GM12878 (cell line): ENCODE measurements around the gene OCRL.
A peak's percentile ranks its signal among the peaks of the same experiment; 100 is the strongest.

Experiments used
- CTCF ChIP-seq, 3 experiments: IDR thresholded peaks in 2 of 3; conservative IDR thresholded peaks in 1 of 3; 2 replicates each; pipeline ENCODE4 v1.5.1; 2011; ENCODE audit warnings: low read depth in 3 of 3, low read length in 3 of 3, mild to moderate bottlenecking in 3 of 3, control low read depth in 2 of 3, moderate library complexity in 2 of 3, inconsistent platforms in 1 of 3, mixed read lengths in 1 of 3; ENCODE audit not compliant: control insufficient read depth in 2 of 3, insufficient read depth in 1 of 3; ENCODE audit errors: extremely low read depth in 1 of 3
- MYC ChIP-seq: IDR thresholded peaks from 2 replicates; pipeline ENCODE4 v1.6.1; 2011; ENCODE audit warnings: mild to moderate bottlenecking, low read length, moderate library complexity, inconsistent platforms; ENCODE audit not compliant: insufficient read depth, insufficient replicate concordance, insufficient read length, severe bottlenecking
- RFX5 ChIP-seq: IDR thresholded peaks from 2 replicates; pipeline ENCODE4 v1.6.1; 2011; ENCODE audit warnings: low read depth, low read length, improper control_type of control experiment
- ZBTB33 ChIP-seq: fragments of 450-650 bp; IDR thresholded peaks from 2 replicates; pipeline ENCODE4 v1.6.1; 2017; ENCODE audit warnings: mild to moderate bottlenecking

DNA sequence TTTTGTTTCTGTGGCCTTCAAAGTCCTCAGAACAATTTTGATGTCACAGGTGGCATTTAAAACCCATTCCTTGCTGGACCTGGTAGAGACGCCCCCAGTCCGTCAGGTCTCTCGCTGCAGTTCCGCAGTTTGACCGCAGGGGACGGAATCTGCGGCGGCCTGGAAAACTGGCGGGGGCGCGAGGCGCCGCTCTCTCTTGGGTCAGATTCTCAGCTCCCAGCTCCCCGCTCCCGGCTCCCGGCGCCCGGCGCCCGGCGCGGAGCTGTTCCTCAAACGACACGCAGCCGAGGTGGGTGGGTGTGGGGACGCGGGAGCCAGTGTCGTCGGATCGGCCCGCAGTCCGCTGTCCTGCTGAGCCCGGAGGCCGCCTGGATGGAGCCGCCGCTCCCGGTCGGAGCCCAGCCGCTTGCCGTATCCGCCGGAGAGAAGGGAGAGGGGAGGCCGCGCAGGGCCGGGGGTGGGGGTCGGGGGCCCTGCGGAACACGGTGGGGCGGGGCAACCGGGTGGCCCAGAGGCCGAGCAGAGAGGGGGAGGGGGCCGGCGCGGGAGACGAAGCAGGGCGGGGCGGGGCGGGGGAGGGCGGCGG lies at the start of gene OCRL:
- TF ChIP-seq CTCF (IDR thresholded peaks at IDR 0.05 in 2 of 3, conservative IDR thresholded peaks at IDR 0.05 in 1 of 3; ENCODE audit: control insufficient read depth in 2 of 3, extremely low read depth in 1 of 3, insufficient read depth in 1 of 3, low read depth in 3 of 3, low read length in 3 of 3) (peak; percentile 56 to 74 (median 63)), ZBTB33 (no peak), MYC (no peak), RFX5 (no peak)
